GM11168 (cell line): ENCODE data around the gene EPHX1.

Experiments
- in situ Hi-C: fragments of 300-500 bp; cut with MboI; formaldehyde crosslinking; loops from one replicate; pipeline ENCODE4 v1.12.0; 2022; ENCODE audit warnings: low sequenced_read_pairs; ENCODE audit not compliant: unreplicated experiment

EPHX1 gene

DNA sequence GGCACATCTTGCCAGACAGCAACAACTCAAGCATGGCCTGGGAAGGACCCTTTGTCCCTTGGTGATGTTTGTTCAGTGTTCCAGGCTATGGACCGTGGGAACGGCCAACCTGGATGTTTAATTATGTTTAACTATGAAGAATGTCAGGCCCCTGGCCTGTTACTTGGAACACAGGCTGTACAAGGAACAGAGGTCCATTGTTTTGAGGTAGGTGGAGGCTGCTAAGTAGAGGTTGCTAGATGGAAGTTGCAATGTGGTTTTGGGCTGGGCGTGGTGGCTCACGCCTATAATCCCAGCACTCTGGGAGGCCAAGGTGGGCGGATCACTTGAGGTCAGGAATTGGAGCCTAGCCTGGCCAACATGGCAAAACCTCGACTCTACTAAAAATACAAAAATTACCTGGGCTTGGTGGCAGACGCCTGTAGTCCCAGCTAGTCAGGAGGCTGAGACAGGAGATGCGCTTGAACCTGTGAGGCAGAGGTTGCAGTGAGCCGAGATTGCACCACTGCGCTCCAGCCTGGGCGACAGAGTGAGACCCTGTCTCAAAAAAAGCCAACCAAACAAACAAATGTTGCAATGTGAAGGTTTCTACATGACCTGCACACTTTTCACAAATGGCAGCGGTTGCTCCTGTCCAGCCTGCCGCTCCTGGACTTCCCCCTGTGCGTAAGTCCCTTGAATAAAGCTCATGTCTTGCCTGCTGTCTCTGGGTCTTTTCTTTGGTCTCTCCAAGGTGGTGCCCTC lies 81.5 kb downstream of the EPHX1 start:
- in situ Hi-C loops: no loop called here

DNA sequence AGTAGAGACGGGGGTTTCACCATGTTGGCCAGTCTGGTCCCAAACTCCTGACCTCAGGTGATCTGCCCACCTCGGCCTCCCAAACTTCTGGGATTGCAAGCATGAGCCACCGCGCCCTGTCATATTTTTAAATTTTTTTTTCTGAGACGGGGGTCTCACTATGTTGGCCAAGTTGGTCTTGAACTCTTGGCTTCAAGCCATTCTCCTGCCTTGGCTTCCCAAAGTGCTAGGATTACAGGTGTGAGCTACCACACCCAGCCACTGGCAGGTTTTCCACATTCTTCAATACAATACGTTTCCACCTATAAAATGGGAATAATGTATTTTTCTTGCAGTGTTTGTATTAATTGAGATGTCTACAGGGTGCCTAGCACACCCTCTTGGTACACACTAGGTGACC lies 82.4 kb downstream of the EPHX1 start:
- in situ Hi-C loops: no loop called here
